ENCODE data around the gene SNRNP70.

DNA sequence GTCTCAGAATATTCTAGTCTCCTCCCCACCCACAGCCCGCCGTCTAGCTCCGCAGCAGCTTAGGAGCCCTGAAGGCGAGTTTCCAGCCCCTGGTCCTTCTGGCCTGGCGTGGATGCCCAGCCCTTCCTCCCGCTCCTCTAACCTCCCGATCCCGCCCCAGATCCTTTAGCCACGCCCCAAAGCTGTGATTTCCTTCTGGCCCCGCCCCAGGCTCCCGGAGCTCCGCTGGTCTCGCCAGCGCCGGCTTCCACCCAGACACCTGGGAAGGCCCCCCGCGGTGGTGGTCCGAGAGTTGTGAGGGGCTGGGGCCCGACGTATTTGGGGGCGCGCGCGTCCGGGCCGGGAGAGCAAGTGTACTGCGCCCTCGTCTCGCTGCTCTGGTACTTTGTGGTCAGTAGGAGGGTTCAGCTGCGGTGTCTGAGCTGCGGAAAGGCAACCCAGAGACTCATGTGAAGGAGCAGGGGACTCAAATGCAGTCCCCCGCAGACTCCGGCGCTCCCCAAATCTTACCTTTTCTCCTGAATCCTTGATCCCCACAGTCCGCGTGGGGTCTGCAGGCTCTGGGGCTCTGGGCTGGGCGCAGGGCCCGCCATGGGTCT lies 27.5 kb upstream of the SNRNP70 start, which contains the start of gene CGB7:
- TF ChIP-seq TAF1 (CRISPR knock-in tag; IDR thresholded peaks at IDR 0.05) = no peak
- no peak for TF ChIP-seq GABPA (IDR thresholded peaks at IDR 0.05; ENCODE audit: low read depth, low read length)
- TF ChIP-seq GABPA (CRISPR knock-in tag; IDR thresholded peaks at IDR 0.05; ENCODE audit: low read depth) = no peak
- TF ChIP-seq POLR2A (IDR thresholded peaks at IDR 0.05; ENCODE audit: insufficient read depth in 1 of 2, low read depth in 2 of 2, low read length in 2 of 2) = no peak
- no peak for TF ChIP-seq CHD2 (IDR thresholded peaks at IDR 0.05; ENCODE audit: low read depth, low read length)
- TF ChIP-seq ZNF234 (CRISPR knock-in tag; conservative IDR thresholded peaks at IDR 0.05) = no peak
- TF ChIP-seq SNAI1 (CRISPR knock-in tag; IDR thresholded peaks at IDR 0.05; ENCODE audit: borderline replicate concordance) = no peak
- TF ChIP-seq EZH2 (conservative IDR thresholded peaks at IDR 0.05; ENCODE audit: low read depth, low read length) = no peak
- no peak for TF ChIP-seq SMC3 (IDR thresholded peaks at IDR 0.05; ENCODE audit: low read length)
- no peak for TF ChIP-seq HMGXB4 (CRISPR knock-in tag; IDR thresholded peaks at IDR 0.05; ENCODE audit: borderline replicate concordance in 1 of 2, low read depth in 1 of 2)
- TF ChIP-seq UBTF (CRISPR knock-in tag; IDR thresholded peaks at IDR 0.05) = no peak
